Measurements from ENCODE around the gene MINAR1. TPM values are rescaled to one million over a fixed set of nuclear protein-coding genes. Genes with fewer than 3 reads are reported as not detected.

Gene MINAR1
- total RNA-seq, 2 experiments from 2014 or later, result 0.11 to 0.14 TPM

- no peak overlapping the region for H3K27ac ChIP-seq (ENCODE audit: low read depth in 1 of 2, low read length in 2 of 2)
- CTCF ChIA-PET, result no interaction called here
- H3K36me3 Mint-ChIP-seq (ENCODE audit: low read depth), result no peaks in the 10 kb centered on the region
- no peaks in the 10 kb centered on the region for H3K27me3 Mint-ChIP-seq
- no peaks in the 10 kb centered on the region for H3K9me3 ChIP-seq (ENCODE audit: control insufficient read depth in 1 of 2, insufficient read depth in 1 of 2, low read length in 2 of 2)
- H3K36me3 ChIP-seq (ENCODE audit: insufficient read depth, low read length), result no peaks in the 10 kb centered on the region
- no peak overlapping the region for H3K4me3 ChIP-seq (ENCODE audit: low read length)
- ATAC-seq (ENCODE audit: poor library complexity) (no peak), DNase-seq (no peak)
- H3K9me3 Mint-ChIP-seq, result no peaks in the 10 kb centered on the region
- no peak overlapping the region for H3K4me3 Mint-ChIP-seq
- no peaks in the 10 kb centered on the region for H3K4me1 Mint-ChIP-seq (ENCODE audit: low read depth)
- intact Hi-C loops (cut with DNase I, micrococcal nuclease), result no loop called here
- no peaks in the 10 kb centered on the region for H3K4me1 ChIP-seq (ENCODE audit: insufficient read depth, low read length)
- POLR2A ChIA-PET, result no interaction called here
- TF ChIP-seq CTCF (IDR thresholded peaks at IDR 0.05), result no peak
- no peaks in the 10 kb centered on the region for H3K27me3 ChIP-seq (ENCODE audit: control insufficient read depth in 1 of 2, insufficient read depth in 2 of 2, low read length in 2 of 2)
- no peak overlapping the region for H3K27ac Mint-ChIP-seq
These were observed 30.8 kb upstream of the MINAR1 start for GRCh38 chr15:79401301-79401700.

- ChIA-PET POLR2A (no interaction called here), CTCF (no interaction called here)
- DNase-seq (no peak), ATAC-seq (ENCODE audit: poor library complexity) (no peak)
- Mint-ChIP-seq H3K9me3 (no peaks in the 10 kb centered on the region), H3K27me3 (no peaks in the 10 kb centered on the region), H3K4me3 (no peak overlapping the region), H3K27ac (no peak overlapping the region), H3K4me1 (ENCODE audit: low read depth) (no peaks in the 10 kb centered on the region), H3K36me3 (ENCODE audit: low read depth) (no peaks in the 10 kb centered on the region)
- Histone ChIP-seq H3K4me1 (ENCODE audit: insufficient read depth, low read length) (no peaks in the 10 kb centered on the region), H3K27ac (ENCODE audit: low read depth in 1 of 2, low read length in 2 of 2) (no peak overlapping the region), H3K27me3 (ENCODE audit: control insufficient read depth in 1 of 2, insufficient read depth in 2 of 2, low read length in 2 of 2) (no peaks in the 10 kb centered on the region), H3K4me3 (ENCODE audit: low read length) (no peak overlapping the region), H3K9me3 (ENCODE audit: control insufficient read depth in 1 of 2, insufficient read depth in 1 of 2, low read length in 2 of 2) (no peaks in the 10 kb centered on the region), H3K36me3 (ENCODE audit: insufficient read depth, low read length) (no peaks in the 10 kb centered on the region)
- intact Hi-C loops (cut with DNase I, micrococcal nuclease), result no loop called here
- no peak for TF ChIP-seq CTCF (IDR thresholded peaks at IDR 0.05)
These were observed 30.0 kb upstream of the MINAR1 start for GRCh38 chr15:79402136-79402535.

- H3K4me3 ChIP-seq (ENCODE audit: low read length), result no peak overlapping the region
- H3K36me3 ChIP-seq (ENCODE audit: insufficient read depth, low read length), result no peaks in the 10 kb centered on the region
- TF ChIP-seq CTCF (IDR thresholded peaks at IDR 0.05), result no peak
- ATAC-seq (ENCODE audit: poor library complexity) (no peak), DNase-seq (no peak)
- ChIA-PET POLR2A (no interaction called here), CTCF (no interaction called here)
- Mint-ChIP-seq H3K36me3 (ENCODE audit: low read depth) (no peaks in the 10 kb centered on the region), H3K4me1 (ENCODE audit: low read depth) (no peaks in the 10 kb centered on the region), H3K4me3 (no peak overlapping the region), H3K9me3 (no peaks in the 10 kb centered on the region), H3K27ac (no peak overlapping the region), H3K27me3 (no peaks in the 10 kb centered on the region)
- H3K4me1 ChIP-seq (ENCODE audit: insufficient read depth, low read length), result no peaks in the 10 kb centered on the region
- no peak overlapping the region for H3K27ac ChIP-seq (ENCODE audit: low read depth in 1 of 2, low read length in 2 of 2)
- no peaks in the 10 kb centered on the region for H3K9me3 ChIP-seq (ENCODE audit: control insufficient read depth in 1 of 2, insufficient read depth in 1 of 2, low read length in 2 of 2)
- intact Hi-C loops (cut with DNase I, micrococcal nuclease), result no loop called here
- no peaks in the 10 kb centered on the region for H3K27me3 ChIP-seq (ENCODE audit: control insufficient read depth in 1 of 2, insufficient read depth in 2 of 2, low read length in 2 of 2)
These were observed 28.6 kb upstream of the MINAR1 start for GRCh38 chr15:79403501-79403900.
